GM20000 (cell line): ENCODE data around the gene SGTA.
A peak's percentile ranks its signal among the peaks of the same experiment; 100 is the strongest.

Experiments used
- DNase-seq: peaks from one replicate; pipeline ENCODE4 v3.0.0; 2012; ENCODE audit warnings: low spot score
- CTCF ChIP-seq: IDR thresholded peaks from 2 replicates; pipeline ENCODE4 v1.5.1; 2012; ENCODE audit warnings: mild to moderate bottlenecking, control low read depth; ENCODE audit errors: extremely low read depth, missing control alignments

The SGTA gene, protein sequence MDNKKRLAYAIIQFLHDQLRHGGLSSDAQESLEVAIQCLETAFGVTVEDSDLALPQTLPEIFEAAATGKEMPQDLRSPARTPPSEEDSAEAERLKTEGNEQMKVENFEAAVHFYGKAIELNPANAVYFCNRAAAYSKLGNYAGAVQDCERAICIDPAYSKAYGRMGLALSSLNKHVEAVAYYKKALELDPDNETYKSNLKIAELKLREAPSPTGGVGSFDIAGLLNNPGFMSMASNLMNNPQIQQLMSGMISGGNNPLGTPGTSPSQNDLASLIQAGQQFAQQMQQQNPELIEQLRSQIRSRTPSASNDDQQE

GRCh38 chr19:2782936-2783780 is at the start of gene SGTA:
TSS of gene SGTA (minus strand) at chr19:2783273. CDS start at chr19:2769068, 14,205 bp downstream.
- TF ChIP-seq CTCF = no peak

GRCh38 chr19:2827840-2828489 is 44.9 kb upstream of the SGTA start:
- DNase-seq = no peak
- no peak for TF ChIP-seq CTCF

More at GRCh38 chr19:2782936-2783780, at the start of gene SGTA:
- peak; percentile 98 for DNase-seq

DNA sequence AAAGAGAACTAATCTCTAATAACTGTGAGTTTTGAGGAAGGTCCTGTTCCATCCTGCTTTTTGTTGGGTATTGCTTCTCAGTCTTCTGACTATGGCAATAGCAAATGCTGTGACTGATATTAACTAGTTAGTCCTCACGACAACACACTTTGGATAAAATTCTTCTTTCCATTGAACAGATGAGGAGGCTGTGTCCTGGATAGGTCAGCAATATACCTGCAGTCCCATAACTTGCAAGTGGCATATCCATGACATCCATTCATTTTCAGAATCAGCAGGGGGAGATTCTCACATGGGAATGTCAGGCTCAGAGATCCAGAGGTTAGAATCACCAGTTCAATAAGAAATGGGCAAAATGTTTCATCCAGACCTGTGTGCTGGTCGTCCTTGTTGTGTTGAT is 43.9 kb upstream of the SGTA start:
- no peak for TF ChIP-seq CTCF
- DNase-seq = no peak

DNA sequence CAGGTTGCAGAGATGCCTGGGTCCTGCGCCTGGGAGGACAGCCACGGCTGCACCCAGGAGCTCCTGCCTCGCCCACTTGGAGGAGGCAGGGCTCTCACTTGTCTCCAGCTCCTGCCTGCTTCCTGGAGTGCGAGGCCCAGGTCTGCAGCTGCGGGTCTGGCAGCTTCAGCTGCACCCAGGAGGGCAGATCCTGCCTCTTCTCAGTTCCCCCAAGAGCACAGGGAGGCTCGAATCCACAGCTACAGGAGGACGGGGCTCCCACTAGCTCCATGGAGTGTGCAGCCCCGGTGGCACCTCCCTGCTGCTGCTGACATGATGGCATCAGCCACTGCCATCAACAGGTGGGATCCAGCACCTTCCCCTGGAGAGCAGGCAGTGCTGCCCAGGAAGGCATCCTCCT is 41.1 kb upstream of the SGTA start:
- no peak for TF ChIP-seq CTCF
- DNase-seq = no peak

GRCh38 chr19:2823646-2824045 is 40.6 kb upstream of the SGTA start:
- TF ChIP-seq CTCF = no peak

GRCh38 chr19:2822846-2823245 is 39.8 kb upstream of the SGTA start:
- no peak for TF ChIP-seq CTCF
- DNase-seq = no peak

More at GRCh38 chr19:2823646-2824045, 40.6 kb upstream of the SGTA start:
- no peak for DNase-seq
